HG03520 (cell line): Measurements from ENCODE around the gene HOXB1.

ENCODE experiments used
- ATAC-seq: cut with Tn5 transposase; IDR thresholded peaks from one replicate; pipeline ENCODE4 v1.9.1; 2021; ENCODE audit warnings: mild to moderate bottlenecking, moderate library complexity; ENCODE audit not compliant: unreplicated experiment

HOXB1 gene

DNA sequence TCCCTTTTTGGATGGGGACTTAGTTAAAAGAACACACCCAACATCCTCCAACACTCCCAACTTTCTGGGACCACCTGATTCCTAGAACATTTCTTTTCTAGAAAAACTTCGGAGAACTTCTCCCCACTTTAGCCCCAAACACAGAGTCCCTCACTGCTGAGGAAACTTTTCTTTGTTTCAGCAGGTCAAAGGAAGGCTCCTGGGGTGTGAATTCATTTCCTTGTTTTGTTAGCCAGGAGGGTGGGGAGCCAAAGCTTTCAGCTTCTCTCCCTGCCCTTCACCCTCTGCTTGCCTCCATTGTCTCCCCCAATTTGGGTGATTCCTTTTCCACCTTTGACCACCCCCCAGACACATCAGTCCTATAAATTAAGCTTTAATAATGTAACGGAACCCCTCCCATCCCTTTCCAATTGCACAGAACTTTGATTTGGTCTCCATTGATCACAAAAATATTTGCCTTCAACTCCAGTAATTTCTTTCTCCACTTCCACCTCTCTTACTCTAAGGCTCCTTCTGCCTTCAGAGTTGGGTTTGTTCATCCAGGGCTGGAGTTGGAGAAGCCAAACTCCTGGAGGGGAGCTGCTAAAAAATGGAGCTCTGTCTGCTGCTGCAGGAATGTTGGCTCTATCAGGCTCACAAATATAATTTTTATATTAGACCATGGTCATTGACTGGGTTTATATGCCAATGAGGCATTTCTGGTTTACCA is 37.0 kb upstream of the HOXB1 start:
- ATAC-seq: no peak

DNA sequence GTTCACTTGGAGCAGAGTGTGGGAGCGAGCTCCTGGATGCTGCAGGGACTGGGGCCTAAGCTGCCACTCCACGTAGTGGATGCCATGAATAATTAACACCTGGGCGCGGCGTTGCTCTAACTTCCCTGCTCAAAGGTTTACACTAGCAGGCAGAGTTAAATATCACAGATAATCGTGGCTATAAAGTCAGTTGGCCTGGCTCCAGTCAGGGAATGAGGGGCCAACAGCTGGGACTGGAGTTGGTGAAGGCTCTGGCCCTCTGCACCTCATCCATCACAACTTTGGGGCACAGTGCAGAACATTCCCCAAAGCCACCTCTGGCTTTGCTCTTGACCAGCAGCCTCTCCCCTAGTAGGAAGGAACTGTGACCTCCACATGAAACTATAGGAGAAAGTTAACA is 36.4 kb upstream of the HOXB1 start:
- ATAC-seq: no peak

GRCh38 chr17:48566717-48567116 is 35.9 kb upstream of the HOXB1 start:
- no peak for ATAC-seq

DNA sequence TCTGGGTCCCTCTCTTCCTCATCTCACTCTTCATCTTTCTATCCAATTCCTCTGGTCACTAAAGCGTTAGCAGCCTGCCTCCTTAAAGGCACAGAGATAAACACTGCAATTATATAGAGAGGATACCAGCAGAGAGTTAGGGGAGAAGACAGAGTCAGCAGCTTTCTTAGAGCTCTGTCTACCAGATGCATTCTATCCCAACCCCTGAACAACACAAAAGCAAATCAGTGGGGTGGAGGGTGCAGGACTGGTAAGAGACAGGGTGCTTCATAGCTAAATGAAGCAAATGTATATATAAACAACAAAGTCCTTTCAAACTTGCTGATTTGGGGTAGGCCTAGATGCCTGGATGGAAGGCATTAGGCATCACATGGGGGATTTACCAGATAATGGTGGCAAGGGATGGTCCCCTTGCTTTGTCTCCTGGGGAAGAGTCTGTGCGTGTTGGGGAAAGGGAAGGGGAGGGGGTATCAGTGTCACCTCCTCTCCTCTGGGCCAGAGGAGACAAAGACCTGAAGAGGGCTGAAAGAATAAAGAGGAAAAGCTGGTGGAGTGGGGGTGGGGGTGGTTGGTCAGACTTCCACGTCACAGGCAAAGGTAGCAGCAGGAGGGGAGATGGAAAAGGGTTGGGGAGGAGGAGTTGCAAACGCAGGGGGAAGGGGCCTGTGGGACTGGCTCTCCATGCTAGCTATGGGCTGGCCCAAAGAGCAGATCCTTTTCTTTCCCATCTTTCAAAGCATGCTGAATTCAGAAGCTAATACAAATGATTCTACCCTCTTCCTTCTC is 35.3 kb upstream of the HOXB1 start:
- no peak for ATAC-seq

DNA sequence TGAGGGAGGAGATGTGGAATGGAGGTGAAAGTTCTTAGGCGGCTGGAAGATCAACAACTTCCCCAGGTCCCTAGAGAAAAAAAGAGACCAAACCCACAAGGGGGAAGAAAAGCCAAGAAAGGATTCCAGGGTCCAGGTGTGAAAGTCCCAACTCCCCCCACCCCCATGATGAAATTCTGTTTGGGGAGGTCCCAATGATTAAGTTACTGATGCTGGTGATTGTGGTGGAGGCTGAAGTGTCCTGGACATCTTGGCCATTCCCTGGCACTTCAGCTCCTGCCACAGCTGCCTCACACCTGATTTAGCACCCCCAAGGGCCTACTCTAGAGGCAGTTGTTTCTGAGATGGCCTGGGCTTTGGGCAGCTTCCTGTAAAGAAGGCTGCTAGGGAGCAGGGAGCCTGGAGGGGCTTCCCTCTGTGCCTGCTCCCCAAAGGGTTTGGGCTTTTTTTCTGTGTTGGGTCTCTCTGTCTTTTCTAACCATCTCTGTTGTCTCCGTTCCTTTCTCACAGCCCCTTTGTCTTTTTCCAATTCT is 34.3 kb upstream of the HOXB1 start:
- no peak for ATAC-seq

DNA sequence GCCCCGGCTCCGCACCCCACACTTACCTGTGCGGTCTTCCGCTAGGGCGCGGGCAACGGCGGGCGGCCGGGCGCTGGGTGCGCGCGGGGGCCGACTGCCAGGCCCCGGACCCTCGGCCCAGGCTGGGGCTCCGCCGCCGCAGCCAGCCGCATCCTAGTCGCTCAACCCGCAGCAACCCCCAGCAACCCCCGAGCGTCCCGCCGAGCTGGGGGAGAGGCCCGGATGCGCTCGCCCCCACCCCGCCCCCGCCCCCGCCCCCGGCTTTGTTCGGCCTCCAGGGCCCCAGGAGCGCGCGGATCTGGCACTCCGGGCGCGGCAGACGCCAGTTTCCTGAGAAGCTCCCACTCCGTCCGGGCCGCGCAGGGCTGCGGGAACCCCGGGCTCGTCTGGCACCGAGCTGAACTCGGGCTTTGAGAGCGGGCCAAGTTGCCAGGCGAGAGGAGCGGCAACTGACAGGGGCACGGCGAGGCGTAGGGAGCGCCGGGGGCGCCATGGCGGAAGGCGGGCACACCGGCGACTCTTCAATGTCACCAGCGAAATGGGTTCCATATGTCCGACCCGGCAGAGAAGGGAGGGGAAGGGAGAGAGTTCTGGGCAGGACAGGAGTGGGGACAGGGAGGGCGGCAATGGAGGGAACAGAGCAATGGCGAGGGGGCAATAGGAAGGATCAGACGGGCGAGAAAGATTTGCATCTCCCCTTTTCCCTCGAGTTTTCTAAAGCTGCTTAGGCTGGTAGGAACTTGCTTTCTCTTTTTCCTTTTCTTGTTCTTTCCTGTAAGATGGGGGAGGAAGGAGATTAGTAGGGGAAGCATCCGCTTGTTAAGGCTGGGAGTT is 33.6 kb upstream of the HOXB1 start:
- ATAC-seq: no peak

DNA sequence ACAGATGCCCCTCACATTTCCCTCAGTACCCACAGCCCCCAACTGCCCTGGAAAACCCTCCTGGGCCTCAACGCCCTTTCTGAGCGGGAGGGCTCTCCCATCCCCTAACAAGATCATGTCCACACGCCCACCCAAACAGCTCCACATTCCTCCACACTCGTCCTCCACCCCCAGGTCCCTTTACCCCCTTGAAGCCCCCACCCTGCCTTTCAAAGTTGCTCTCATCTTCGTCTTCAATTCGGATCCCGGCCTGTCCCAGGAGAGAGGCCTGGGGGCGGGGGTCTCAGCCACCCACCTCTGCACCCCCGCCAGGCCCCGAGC is 33.0 kb upstream of the HOXB1 start:
- no peak for ATAC-seq

DNA sequence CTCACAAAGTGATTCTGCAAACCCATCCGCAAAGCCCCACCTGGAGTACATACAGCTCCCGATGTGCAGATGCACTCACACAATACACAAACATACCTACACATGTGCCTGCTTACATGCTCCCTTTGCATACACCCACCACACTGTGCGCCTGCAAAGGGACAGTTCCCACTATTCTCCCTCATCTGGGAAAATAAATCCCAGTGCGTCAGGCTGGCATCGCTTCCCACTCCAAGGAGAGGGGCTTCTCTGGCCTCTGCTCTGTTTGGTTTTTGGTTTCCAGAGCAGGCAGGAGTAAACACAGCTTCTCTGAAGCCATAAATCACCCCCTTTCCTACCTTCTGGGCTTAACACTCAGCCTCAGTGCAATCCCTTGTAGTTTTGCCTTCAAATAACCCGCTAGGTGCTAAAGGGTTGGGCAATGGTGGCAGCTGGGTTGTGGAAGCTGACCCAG is 32.6 kb upstream of the HOXB1 start:
- no peak for ATAC-seq

GRCh38 chr17:48562934-48563333 is 32.1 kb upstream of the HOXB1 start:
- ATAC-seq: no peak

DNA sequence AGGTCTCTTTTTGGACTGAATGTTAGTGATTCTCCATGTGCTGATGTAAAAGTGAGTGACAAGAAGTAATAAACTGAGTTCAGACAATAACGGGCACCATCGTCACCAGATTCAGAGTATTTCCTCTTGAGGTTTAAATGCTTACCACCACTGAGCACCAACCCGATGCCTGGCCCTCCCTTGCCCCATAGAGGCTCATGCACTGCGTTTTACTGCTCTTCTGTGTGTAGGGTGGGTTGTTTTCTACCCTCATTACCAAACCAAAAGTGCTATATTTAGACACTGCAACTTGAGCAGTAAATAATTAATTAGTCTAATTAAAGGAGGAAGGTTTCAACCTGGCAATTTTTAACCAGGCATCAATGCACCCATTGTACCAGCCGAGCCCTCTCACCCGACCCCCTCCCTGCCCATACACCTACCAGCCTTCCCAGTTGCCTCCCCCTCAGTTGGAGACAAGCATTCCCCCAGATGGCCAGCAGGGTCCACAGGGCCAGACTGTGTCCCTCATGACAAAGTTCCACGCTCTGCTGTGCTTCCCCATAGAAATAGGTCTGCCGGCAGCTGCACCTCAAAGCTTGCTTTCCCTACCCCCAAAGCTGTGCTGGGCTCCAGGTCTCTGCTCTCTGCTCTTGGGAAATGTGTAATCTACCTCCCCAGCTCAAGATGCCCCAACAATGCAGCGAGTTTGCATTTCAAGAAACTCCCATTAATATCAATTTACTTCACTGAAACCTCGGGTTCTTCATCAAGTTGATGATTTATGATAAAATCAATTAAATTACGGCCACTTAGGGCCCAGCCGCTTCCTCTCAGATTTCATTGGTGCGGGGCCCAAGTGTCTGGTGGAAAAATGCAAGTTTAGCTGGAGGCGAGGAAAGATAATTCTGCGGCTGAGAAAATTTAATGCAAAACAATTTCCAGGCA is 31.3 kb upstream of the HOXB1 start:
- no peak for ATAC-seq

- ATAC-seq: no peak
Observed at GRCh38 chr17:48559840-48560817, 29.3 kb upstream of the HOXB1 start.

GRCh38 chr17:48559122-48559839 is 28.5 kb upstream of the HOXB1 start:
- no peak for ATAC-seq

GRCh38 chr17:48558831-48559121 is 28.0 kb upstream of the HOXB1 start:
- no peak for ATAC-seq

DNA sequence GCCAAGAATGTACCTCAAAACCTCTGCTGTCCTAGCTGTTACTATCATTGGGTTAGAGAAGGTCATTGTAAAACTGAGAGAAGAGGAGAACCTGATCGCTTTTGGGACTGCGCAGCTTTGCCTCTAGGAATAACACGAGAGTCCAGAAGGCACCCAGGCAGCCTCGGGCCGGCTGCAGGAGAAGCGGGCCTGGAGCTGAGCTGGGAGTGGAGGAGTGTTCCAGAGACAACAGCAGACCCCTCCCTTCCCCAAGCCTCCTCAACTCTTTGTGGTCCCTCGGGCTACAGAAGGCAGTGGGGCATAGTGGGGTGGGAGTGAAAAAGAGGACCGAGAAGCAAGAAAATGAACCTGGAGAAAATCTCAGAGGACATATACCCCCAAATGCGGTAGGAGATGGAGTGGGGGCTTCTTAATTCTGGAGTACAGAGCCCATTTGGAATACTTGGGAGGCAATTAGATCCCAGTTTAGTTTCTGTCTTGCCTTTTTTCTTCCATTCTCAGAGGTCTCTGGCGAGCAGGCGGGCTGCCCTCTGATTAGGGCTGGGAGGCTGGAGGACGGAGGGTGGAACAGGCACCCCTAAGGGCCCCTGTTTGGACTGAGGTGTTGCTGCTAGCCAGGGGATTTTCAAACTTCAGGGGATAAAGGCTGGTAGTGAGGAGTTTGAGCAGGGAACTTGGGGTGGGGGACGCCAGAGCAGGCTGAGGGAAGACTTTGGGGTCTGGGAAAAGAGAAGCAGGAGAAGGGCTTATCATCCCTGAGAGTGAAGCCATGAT is 27.4 kb upstream of the HOXB1 start:
- ATAC-seq: no peak

DNA sequence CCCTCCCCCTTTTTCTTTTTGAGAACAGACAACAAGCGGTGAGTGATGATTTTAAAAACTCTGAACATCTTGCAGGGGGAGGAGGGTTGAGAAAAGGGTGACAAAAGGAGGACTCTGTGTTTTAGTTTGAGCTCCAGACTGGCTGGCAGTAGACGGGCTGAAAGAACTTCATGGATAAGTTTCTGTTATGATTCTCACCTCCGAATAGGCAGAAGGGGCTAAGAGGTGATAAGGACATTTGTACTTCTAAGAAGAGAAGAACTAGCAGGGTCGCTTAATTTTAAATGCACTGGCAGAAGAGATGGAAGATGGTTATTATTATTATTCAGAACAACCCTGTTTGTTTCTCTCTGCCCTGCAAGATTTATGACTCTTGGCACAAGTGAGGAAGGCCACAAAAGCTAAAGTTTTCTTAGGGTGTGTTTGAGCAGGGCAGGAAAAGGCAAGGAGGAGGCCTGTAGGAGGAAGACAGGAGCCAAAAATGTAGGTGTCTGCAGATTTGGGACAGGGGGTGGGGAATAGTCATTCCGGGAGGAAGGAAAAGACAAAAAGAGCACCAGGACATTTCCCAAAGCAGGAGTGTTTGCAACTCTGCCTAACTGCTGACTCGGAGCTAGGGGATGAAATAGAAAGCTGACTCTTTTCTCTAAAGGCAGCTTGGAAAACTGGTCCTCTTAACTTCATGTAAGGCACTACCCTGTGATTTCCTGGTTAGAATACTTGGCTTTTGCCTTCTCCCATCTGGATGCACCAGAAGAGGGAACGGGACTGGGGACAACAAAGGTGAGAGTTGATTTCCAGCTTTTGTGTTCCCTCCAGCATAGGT is 26.0 kb upstream of the HOXB1 start:
- ATAC-seq: no peak

DNA sequence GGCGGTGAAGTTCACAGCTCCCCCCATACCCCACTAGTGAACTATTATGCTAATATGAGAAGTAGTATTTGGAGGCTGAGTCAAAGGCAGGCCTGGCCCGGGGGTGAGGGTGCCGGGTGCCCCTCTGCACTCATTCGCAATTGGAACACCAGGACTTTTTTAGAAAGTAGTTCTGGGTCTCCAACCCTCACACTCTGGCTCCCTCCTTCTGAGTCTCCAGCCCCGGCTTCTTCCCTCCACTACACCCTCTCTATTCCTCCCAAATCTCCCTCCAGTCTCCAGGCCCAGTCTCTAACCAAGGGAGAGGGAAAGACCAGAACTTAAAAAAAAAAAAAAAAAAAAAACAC is 25.4 kb upstream of the HOXB1 start:
- no peak for ATAC-seq
